SK-N-SH (cell line): Measurements from ENCODE around the gene RAPGEF1. TPM values are rescaled to one million over a fixed set of nuclear protein-coding genes. Genes with fewer than 3 reads are reported as not detected.

Experiments
- CTCF ChIA-PET: fragments of 300-600, 350-600 bp; formaldehyde crosslinking; extraction: SDS; loops from one replicate; lab custom pipeline; 2021; lab: Yijun Ruan, JAX
- POLR2A ChIA-PET: fragments of 350-600 bp; sonication (Branson Sonifier 250); formaldehyde crosslinking; extraction: SDS; loops from one replicate; lab custom pipeline; 2020; ENCODE audit warnings: antibody characterized with exemption, inconsistent platforms; lab: Yijun Ruan, JAX
- DNase-seq: peaks from one replicate; pipeline ENCODE4 v3.0.0; 2012
- H2AFZ ChIP-seq: fragments of 200-600 bp; sonication (generic); 2 replicates; pipeline ENCODE4 v1.8.1; 2016; ENCODE audit warnings: antibody characterized with exemption, mild to moderate bottlenecking, low read depth
- H3F3A ChIP-seq: fragments of 200-600 bp; sonication (generic); replicated peaks from 2 replicates; pipeline ENCODE3; 2016; ENCODE audit warnings: antibody characterized with exemption, mild to moderate bottlenecking; ENCODE audit not compliant: insufficient read depth
- H3K27ac ChIP-seq, 2 experiments: fragments of 200-500 bp in 1 of 2; fragments of 200-600 bp in 1 of 2; sonication (Bioruptor generic) in 1 of 2; sonication (generic), shearing (Covaris generic) in 1 of 2; 2 replicates each; pipeline versions ENCODE4 v1.5.1 to v1.6.1; 2014 to 2016; ENCODE audit warnings: low read depth in 2 of 2, inconsistent platforms in 1 of 2, low read length in 1 of 2, mild to moderate bottlenecking in 1 of 2, mixed read lengths in 1 of 2
- H3K27me3 ChIP-seq: fragments of 200-600 bp; sonication (generic), shearing (Covaris generic); 2 replicates; pipeline ENCODE4 v1.6.1; 2016; ENCODE audit warnings: mixed run types; ENCODE audit not compliant: insufficient read depth
- H3K36me3 ChIP-seq, 2 experiments: fragments of 200-500 bp in 1 of 2; fragments of 200-600 bp in 1 of 2; sonication (Bioruptor generic) in 1 of 2; sonication (generic) in 1 of 2; replicated peaks in 1 of 2; 2 replicates each; pipeline versions ENCODE3 to v1.5.1; 2014 to 2016; ENCODE audit warnings: low read length in 1 of 2, mild to moderate bottlenecking in 1 of 2; ENCODE audit not compliant: insufficient read depth in 2 of 2, control insufficient read depth in 1 of 2
- H3K4me1 ChIP-seq, 2 experiments: fragments of 200-500 bp in 1 of 2; fragments of 200-600 bp in 1 of 2; sonication (Bioruptor generic) in 1 of 2; sonication (generic), shearing (Covaris generic) in 1 of 2; 2 replicates each; pipeline versions ENCODE4 v1.5.1 to v1.6.1; 2014 to 2016; ENCODE audit warnings: low read depth in 1 of 2, low read length in 1 of 2, mixed run types in 1 of 2; ENCODE audit not compliant: insufficient read depth in 2 of 2, control insufficient read depth in 1 of 2
- H3K4me2 ChIP-seq: fragments of 200-600 bp; sonication (generic), shearing (Covaris generic); 2 replicates; pipeline ENCODE4 v1.6.1; 2017; ENCODE audit warnings: mixed run types
- H3K4me3 ChIP-seq, 2 experiments: fragments of 200-500 bp in 1 of 2; fragments of 200-600 bp in 1 of 2; sonication (Bioruptor generic) in 1 of 2; sonication (generic), shearing (Covaris generic) in 1 of 2; 2 replicates each; pipeline versions ENCODE4 v1.5.1 to v1.8.1; 2014 to 2016; ENCODE audit warnings: low read depth in 2 of 2, inconsistent platforms in 1 of 2, low read length in 1 of 2, mild to moderate bottlenecking in 1 of 2, mixed read lengths in 1 of 2, moderate library complexity in 1 of 2
- H3K79me2 ChIP-seq: fragments of 200-600 bp; sonication (generic); 2 replicates; pipeline ENCODE4 v1.8.1; 2017; ENCODE audit warnings: mild to moderate bottlenecking; ENCODE audit not compliant: insufficient read depth
- H3K9ac ChIP-seq: fragments of 200-600 bp; sonication (generic); 2 replicates; pipeline ENCODE4 v1.6.1; 2017; ENCODE audit warnings: mixed run types
- H3K9me2 ChIP-seq: fragments of 200-600 bp; sonication (generic); 2 replicates; pipeline ENCODE4 v1.6.1; 2017; ENCODE audit warnings: mixed run types
- H3K9me3 ChIP-seq: fragments of 200-600 bp; sonication (generic); 2 replicates; pipeline ENCODE4 v1.6.1; 2017; ENCODE audit warnings: mixed run types, mild to moderate bottlenecking, moderate library complexity
- H4K20me1 ChIP-seq: fragments of 200-600 bp; sonication (generic); 2 replicates; pipeline ENCODE4 v1.6.1; 2017; ENCODE audit warnings: mild to moderate bottlenecking, mixed run types; ENCODE audit not compliant: insufficient read depth
- EP300 ChIP-seq, 2 experiments: IDR thresholded peaks; 2 replicates each; pipeline versions ENCODE4 v1.4.0 to v1.6.1; 2012; ENCODE audit warnings: borderline replicate concordance in 1 of 2, low read depth in 1 of 2, low read length in 1 of 2
- FOSL2 ChIP-seq: IDR thresholded peaks from 2 replicates; pipeline ENCODE4 v1.4.0; 2012; ENCODE audit warnings: low read depth, mild to moderate bottlenecking, moderate library complexity, borderline replicate concordance
- JUND ChIP-seq: IDR thresholded peaks from 2 replicates; pipeline ENCODE4 v1.4.0; 2012
- MAX ChIP-seq: IDR thresholded peaks from 2 replicates; pipeline ENCODE4 v1.4.0; 2012; ENCODE audit warnings: low read depth
- MXI1 ChIP-seq: IDR thresholded peaks from 2 replicates; pipeline ENCODE4 v1.6.1; 2012; ENCODE audit warnings: mild to moderate bottlenecking, low read depth, low read length, improper control_type of control experiment
- NRF1 ChIP-seq: IDR thresholded peaks from 2 replicates; pipeline ENCODE4 v1.6.1; 2012; ENCODE audit warnings: low read depth, mild to moderate bottlenecking, low read length
- RAD21 ChIP-seq: IDR thresholded peaks from 2 replicates; pipeline ENCODE4 v1.6.1; 2012; ENCODE audit warnings: mild to moderate bottlenecking, low read length
- RCOR1 ChIP-seq: fragments of 150-350 bp; IDR thresholded peaks from 2 replicates; pipeline ENCODE4 v1.6.1; 2017; ENCODE audit warnings: antibody characterized with exemption, low read length
- REST ChIP-seq: IDR thresholded peaks from 2 replicates; pipeline ENCODE4 v1.6.1; 2012; ENCODE audit warnings: mild to moderate bottlenecking, low read depth, low read length, moderate library complexity
- RXRA ChIP-seq: IDR thresholded peaks from 2 replicates; pipeline ENCODE4 v1.4.0; 2012; ENCODE audit warnings: low read depth, mild to moderate bottlenecking, borderline replicate concordance
- SMC3 ChIP-seq: IDR thresholded peaks from 2 replicates; pipeline ENCODE4 v1.6.1; 2012; ENCODE audit warnings: low read depth, low read length, improper control_type of control experiment
- TEAD4 ChIP-seq: IDR thresholded peaks from 2 replicates; pipeline ENCODE4 v1.4.0; 2012; ENCODE audit warnings: mild to moderate bottlenecking, borderline replicate concordance; ENCODE audit not compliant: insufficient read depth
- USF1 ChIP-seq: IDR thresholded peaks from 2 replicates; pipeline ENCODE4 v1.4.0; 2012; ENCODE audit warnings: low read depth, borderline replicate concordance
- USF2 ChIP-seq: fragments of 150-350 bp; IDR thresholded peaks from 2 replicates; pipeline ENCODE4 v1.6.1; 2017; ENCODE audit warnings: antibody characterized with exemption, low read length, low read depth, borderline replicate concordance
- ZBTB33 ChIP-seq: IDR thresholded peaks from 2 replicates; pipeline ENCODE4 v1.4.0; 2012; ENCODE audit warnings: low read depth, borderline replicate concordance
- WGBS: methylation state at CpG from one replicate; pipeline ENCODE4 v1.1.6; 2017; ENCODE audit warnings: low lambda C conversion rate; 5-methylcytosine and 5-hydroxymethylcytosine counted together
- polyA plus RNA-seq, 3 experiments: library from polyadenylated mRNA; depleted of rRNA; stranded (reverse); fragments of >200 nt; gene quantifications; 2 replicates each; pipeline ENCODE4 v1.2.3, GENCODE V29; 2012

The RAPGEF1 gene
- polyA plus RNA-seq, 1 of the 3 experiments (the other 2 are of a cell fraction): 26.2 TPM

- Histone ChIP-seq H3K4me3 (no peak overlapping the region), H3K79me2 (no peaks in the 10 kb centered on the region), H3F3A (peaks cover 5% of the 10 kb centered on the region), H4K20me1 (no peaks in the 10 kb centered on the region), H3K9me3 (no peaks in the 10 kb centered on the region), H3K9ac (no peak overlapping the region), H3K9me2 (no peaks in the 10 kb centered on the region), H2AFZ (no peak overlapping the region), H3K4me2 (no peak overlapping the region), H3K4me1 (peaks cover 3 to 6% of the 10 kb centered on the region in 2 experiments; a peak in 3 of 4 replicates), H3K27me3 (no peaks in the 10 kb centered on the region), H3K27ac (no peak overlapping the region), H3K36me3 (peaks cover 3 to 10% of the 10 kb centered on the region in 2 experiments)
- CTCF ChIA-PET: interaction anchor here (0.7 to 5.3 kb wide), 3 partner anchors 13 to 666 kb away, joined by 3 to 19 read pairs (median 3); no protein-coding TSS in a partner anchor
- TF ChIP-seq FOSL2: no peak
- TF ChIP-seq REST: no peak
- TF ChIP-seq JUND: no peak
- TF ChIP-seq ZBTB33: no peak
- no peak for TF ChIP-seq RXRA
- no peak for TF ChIP-seq TEAD4
- DNase-seq: no peak
- 93% methylated on average over 8 of the region's 9 CpGs for WGBS
- POLR2A ChIA-PET: no interaction called here
Observed at GRCh38 chr9:131603199-131603598, 136.7 kb downstream of the RAPGEF1 start.

- WGBS: 96% methylated on average over 14 of the region's 14 CpGs
- Histone ChIP-seq H3K4me1 (no peaks in the 10 kb centered on the region), H3K27ac (no peak overlapping the region), H4K20me1 (no peaks in the 10 kb centered on the region), H3K36me3 (peaks cover 3 to 24% of the 10 kb centered on the region in 2 experiments), H3K4me2 (no peak overlapping the region), H3K4me3 (no peak overlapping the region), H3K9me3 (no peaks in the 10 kb centered on the region), H3K9me2 (no peaks in the 10 kb centered on the region), H2AFZ (no peak overlapping the region), H3K9ac (no peak overlapping the region), H3K27me3 (no peaks in the 10 kb centered on the region), H3F3A (no peaks in the 10 kb centered on the region), H3K79me2 (no peaks in the 10 kb centered on the region)
- ChIA-PET CTCF (interaction anchor here (0.5 to 5.3 kb wide), 4 partner anchors 11 to 198 kb away, joined by 3 to 19 read pairs (median 3); no protein-coding TSS in a partner anchor), POLR2A (no interaction called here)
- DNase-seq: no peak
- TF ChIP-seq EP300 (IDR thresholded peaks at IDR 0.05; ENCODE audit: borderline replicate concordance in 1 of 2, low read depth in 1 of 2, low read length in 1 of 2) (no peak), SMC3 (no peak), MAX (no peak), USF2 (no peak), RCOR1 (no peak), MXI1 (no peak), USF1 (no peak), NRF1 (no peak), REST (no peak), RAD21 (no peak), JUND (no peak)
Observed at GRCh38 chr9:131601683-131602181, 138.1 kb downstream of the RAPGEF1 start.
